HG02571 (cell line): ENCODE results near the gene PDXK.

ENCODE experiments used
- ATAC-seq: cut with Tn5 transposase; IDR thresholded peaks from one replicate; pipeline ENCODE4 v1.9.1; 2021; ENCODE audit warnings: mild to moderate bottlenecking, moderate library complexity; ENCODE audit not compliant: unreplicated experiment

The PDXK gene

GRCh38 chr21:43778469-43779335, 59.8 kb downstream of the PDXK start:
- ATAC-seq, result no peak

GRCh38 chr21:43779660-43780059, 60.7 kb downstream of the PDXK start:
- ATAC-seq, result no peak

DNA sequence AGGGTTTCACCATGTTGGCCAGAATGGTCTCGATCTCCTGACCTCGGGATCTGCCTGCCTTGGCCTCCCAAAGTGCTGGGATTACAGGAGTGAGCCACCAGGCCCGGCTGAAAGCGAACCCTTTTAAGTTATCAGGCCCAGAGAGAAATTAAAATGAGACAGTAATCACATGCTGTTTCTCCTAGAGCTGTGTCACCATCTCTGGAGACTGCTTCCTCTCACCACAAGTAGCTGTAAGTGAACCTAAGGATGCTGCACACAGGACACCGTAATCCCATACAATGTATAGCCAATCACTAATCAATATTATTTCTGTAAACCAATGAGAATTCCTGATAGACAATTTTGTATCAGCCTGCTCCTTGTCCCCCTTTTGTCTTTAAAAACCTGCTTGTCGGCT, 62.9 kb downstream of the PDXK start:
- no peak for ATAC-seq

- ATAC-seq, result no peak
These were observed 63.6 kb downstream of the PDXK start for GRCh38 chr21:43782431-43783097.

GRCh38 chr21:43783098-43783700, 64.3 kb downstream of the PDXK start:
- ATAC-seq, result no peak

- no peak for ATAC-seq
These were observed 66.2 kb downstream of the PDXK start for GRCh38 chr21:43785134-43785533.

DNA sequence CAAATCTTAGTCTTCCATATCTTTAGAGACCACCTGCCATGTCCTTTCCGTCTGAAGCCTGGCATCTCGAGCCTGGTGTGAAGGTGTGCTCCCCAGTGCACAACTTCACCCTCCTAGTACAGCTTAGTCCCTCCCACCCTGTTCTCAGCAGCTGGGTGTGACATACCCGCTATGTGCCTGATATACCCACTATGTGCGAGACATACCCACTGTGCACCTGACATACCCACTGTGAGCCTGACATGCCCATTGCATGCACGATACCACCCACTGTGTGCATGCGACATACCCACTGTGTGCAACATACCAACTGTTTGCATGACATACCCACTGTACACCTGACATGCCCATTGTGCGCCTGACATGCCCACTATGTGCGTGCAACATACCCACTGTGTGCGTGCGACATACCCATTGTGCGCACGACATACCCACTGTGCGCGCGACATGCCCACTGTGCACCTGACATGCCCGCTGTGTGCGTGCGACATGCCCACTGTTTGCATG, 67.4 kb downstream of the PDXK start:
- no peak for ATAC-seq

GRCh38 chr21:43786807-43787440, 68.0 kb downstream of the PDXK start:
- ATAC-seq, result no peak

- ATAC-seq, result peak; percentile 82
These were observed 70.5 kb downstream of the PDXK start, which contains the start of gene RRP1 for GRCh38 chr21:43789276-43790009. RRP1 (plus strand) TSS chr21:43789577; CDS start chr21:43789630, 53 bp downstream.

DNA sequence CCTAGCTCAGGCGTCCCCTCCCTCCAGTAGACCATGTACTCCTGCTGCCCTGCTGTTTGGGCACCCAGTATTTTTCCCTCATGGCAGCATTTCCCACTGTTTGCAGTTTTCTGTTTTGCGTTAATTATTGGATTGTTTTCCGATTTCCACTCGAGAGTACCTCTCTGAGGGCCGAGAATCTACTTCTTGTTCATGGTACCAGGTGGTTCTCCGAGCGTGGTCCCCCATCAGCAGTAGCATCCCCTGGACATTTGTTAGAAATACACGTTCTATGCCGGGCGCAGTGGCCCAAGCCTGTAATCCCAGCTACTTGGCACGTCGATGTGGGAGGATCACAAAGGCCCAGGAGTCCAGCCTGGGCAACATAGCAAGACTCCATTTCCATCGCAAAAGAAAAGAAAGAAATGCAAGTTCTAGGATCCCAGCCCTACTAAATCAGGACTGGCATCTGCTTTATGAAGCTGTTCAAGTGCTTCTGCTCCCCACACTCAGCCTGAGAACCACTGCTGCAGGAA, 71.1 kb downstream of the PDXK start:
- ATAC-seq, result no peak

- no peak for ATAC-seq
These were observed 73.5 kb downstream of the PDXK start for GRCh38 chr21:43792406-43792805.

GRCh38 chr21:43793243-43793642, 74.3 kb downstream of the PDXK start:
- ATAC-seq, result no peak

DNA sequence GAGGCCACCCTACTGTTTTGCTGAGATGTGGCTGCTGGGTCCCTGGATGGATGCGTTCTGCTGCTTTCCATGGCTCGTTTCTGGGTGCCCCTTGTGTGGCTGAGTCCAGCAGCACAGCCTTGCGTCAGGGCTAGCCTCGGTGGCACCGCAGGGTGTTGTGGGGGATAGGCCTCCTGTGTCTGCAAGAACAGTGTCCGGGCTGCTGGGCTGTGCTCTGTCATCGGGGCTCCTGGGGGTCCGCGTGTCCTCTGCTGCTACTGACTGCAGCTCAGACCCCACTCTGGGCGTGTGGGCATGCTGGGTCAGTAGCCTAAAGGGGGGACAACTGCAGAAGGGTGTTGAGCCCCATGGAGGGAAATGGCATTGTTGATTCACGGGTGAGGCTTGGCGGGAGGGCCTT, 75.4 kb downstream of the PDXK start:
- no peak for ATAC-seq

DNA sequence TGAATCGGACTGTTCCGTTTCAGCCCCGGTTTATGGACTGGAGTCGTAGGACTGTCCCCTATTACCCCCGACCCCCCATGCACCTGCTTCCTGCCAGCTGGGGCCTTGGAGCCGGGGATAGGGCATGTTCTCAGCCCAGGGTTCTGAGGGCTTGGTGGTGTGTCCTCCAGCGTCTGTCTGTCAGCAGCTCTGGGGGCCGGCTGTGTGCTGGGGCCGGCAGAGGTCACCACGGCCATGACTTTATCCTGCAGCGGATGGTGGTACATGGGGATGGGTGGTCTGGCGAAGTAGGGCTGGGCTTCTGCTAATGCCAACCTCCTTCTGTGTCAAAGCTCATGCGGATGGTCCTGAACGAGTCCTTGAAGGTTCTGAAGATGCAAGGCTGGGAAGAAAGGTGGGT, 75.9 kb downstream of the PDXK start:
- no peak for ATAC-seq

- no peak for ATAC-seq
These were observed 78.5 kb downstream of the PDXK start for GRCh38 chr21:43797415-43797814.

- ATAC-seq, result no peak
These were observed 79.2 kb downstream of the PDXK start for GRCh38 chr21:43797925-43798715.

DNA sequence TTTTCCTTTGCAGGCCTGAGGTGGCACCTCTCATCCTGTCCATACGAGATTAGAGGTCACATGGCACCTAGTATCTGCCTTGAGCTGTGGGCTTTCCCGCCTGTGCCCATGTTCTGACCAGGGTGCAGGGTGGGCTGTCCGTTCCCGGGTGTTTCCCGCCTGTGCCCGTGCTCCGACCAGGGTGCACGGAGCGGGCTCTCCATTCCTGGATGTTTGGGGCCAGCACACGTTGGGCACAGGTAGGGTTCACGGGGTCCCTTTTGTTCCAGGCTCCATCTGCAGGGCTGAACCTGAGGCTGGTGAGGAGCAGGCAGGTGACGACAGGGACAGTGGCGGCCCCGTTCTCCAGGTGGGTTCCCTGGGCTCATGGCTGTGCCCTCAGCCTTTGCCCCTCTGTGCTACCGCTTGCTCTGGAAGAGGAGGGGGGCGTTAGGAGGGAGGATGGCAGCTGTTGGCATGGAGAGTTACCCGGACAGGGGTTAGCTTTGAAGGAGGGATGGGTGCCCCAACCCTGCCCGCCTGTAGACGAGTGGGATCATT, 80.4 kb downstream of the PDXK start:
- no peak for ATAC-seq

DNA sequence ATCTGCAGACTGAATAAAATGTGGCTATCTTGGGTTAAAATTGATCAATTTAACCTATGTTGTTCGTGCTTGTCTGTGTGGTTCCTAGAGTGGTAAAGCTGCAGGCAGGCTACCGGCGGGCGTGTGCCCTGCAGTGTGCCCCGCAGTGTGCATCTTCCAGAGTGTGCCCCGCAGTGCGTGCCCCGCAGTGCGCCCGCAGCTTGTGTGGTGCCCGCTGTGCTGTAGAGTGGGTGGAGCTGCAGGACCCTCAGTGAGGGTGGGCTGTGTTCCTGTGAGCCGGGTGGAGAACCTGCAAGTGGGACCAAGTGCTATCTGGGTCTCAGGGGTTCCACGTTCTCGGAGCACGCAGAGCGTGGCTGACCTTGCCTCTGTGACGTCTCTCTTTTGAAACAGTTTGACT, 81.2 kb downstream of the PDXK start:
- ATAC-seq, result no peak

DNA sequence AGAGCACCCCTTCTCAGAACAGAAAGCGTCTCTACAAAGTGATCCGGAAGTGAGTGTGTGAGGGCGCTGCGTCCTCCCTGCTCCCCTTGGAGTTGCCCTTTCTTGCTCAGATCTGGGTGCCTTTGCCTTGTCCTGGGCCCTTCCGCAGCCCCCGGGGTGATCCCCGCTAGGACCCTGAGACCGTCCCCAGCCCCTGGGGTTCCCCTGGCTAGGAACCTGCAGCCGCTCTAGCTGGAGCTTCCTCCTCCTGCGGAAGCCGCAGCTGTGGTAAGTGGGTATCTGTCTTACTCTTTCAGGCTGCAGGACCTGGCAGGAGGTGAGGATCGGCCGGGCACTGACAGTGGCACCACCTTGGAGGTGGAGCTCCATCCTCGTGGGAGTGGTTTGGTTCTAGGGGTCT, 81.6 kb downstream of the PDXK start:
- ATAC-seq, result no peak
